KOPT-K1 (cell line): Measurements from ENCODE around the gene PCBP3.
"Not testable (repeated sequence)": the region's sequence is repeated elsewhere in the genome, so short reads cannot be mapped to it uniquely, and the experiment has no call there.

Experiments
- H3K27ac ChIP-seq: fragments of 200-600 bp; sonication (generic); 2 replicates; pipeline ENCODE4 v1.5.1; 2016; ENCODE audit warnings: antibody characterized with exemption, mild to moderate bottlenecking, low read depth, low read length; ENCODE audit not compliant: poor library complexity, severe bottlenecking
- H3K36me3 ChIP-seq: fragments of 200-600 bp; sonication (generic); 2 replicates; pipeline ENCODE4 v1.5.1; 2017; ENCODE audit warnings: antibody characterized with exemption, mild to moderate bottlenecking, low read length, moderate library complexity; ENCODE audit not compliant: insufficient read depth
- H3K9me3 ChIP-seq: fragments of 200-600 bp; sonication (generic); 2 replicates; pipeline ENCODE4 v1.5.1; 2017; ENCODE audit warnings: antibody characterized with exemption, low read length, mild to moderate bottlenecking; ENCODE audit not compliant: insufficient read depth, poor library complexity, severe bottlenecking

PCBP3 gene

DNA sequence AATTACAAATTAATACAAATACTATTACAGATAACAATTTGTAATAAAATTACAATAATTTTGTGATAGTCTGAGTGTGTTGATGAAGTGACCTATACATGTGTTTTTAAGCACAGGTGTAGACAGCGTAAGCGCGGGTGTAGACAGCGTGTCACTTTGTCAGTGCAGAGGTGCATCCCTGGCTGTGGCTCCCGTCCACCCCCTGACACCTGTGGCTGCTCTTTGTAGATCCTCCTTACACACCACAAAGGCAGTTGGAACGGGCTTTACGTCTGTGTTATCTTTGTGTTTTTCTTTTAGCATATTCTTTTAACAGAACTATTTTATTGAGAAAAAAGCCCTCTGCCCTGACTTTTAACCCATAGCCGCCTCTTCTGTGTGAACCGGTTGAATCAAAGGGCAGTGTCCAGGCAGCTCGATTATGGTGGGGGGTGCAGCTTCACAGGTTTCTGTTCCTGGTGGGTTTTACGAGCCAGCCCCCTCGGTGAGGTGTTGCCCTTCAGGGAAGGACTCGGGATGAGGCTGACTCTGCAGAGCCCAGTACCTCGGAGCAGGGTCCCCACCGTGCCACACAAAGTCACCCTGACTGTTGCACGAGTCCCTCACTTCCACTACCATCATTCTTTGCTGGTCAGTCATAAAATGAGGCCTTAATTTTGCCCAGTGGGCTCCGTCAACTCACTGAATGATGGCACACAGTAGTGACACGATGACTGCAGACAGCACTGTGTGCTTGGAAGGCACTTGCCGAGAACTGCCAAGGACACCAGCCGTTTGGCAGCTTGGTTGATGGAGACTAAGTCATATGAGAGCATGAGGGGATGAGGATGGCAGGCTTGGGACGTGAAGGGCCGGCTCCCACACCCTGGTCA is 251.6 kb downstream of the PCBP3 start:
- Histone ChIP-seq H3K36me3 (no peaks in the 10 kb centered on the region), H3K9me3 (no peaks in the 10 kb centered on the region), H3K27ac (no peak overlapping the region)

DNA sequence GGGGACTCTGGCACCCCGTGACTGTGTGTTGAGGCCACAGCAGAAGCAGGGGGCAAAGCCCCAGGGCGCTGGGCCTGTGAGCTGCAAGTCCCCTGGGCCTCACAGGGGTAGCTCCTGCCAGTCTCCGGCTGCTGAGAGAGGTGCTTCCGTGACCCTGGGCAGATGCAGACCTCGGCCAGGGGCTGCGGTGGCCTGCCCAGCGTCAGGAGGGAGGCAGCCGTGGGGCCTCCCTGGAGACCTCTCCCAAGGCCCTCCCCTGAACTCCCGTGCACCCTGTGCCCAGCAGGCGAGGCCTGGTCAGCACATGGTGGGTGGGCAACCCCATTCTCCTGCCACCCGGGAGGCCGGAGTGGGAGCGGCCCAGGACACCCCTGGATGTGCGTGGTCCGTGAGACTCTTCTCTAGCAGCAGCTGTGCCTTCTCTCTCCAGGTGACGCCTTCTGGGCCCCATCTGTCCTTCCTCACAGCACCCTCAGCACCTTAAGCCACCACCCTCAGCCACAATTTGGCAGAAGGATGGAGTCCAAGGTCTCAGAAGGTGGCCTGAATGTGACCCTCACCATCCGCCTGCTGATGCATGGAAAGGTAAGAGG is 252.3 kb downstream of the PCBP3 start:
- no peak overlapping the region for H3K27ac ChIP-seq
- H3K36me3 ChIP-seq: no peaks in the 10 kb centered on the region
- no peaks in the 10 kb centered on the region for H3K9me3 ChIP-seq

DNA sequence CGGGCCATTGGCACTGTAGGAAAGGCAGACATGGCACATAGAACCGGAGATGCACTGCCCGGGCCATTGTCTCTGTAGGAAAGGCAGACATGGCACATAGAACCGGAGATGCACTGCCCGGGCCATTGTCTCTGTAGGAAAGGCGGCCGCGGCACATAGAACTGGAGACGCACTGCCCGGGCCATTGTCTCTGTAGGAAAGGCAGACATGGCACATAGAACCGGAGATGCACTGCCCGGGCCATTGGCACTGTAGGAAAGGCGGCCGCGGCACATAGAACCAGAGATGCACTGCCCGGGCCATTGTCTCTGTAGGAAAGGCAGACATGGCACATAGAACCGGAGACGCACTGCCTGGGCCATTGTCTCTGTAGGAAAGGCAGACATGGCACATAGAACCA is 252.9 kb downstream of the PCBP3 start:
- not testable (repeated sequence) for H3K27ac ChIP-seq, H3K36me3 ChIP-seq, H3K9me3 ChIP-seq

DNA sequence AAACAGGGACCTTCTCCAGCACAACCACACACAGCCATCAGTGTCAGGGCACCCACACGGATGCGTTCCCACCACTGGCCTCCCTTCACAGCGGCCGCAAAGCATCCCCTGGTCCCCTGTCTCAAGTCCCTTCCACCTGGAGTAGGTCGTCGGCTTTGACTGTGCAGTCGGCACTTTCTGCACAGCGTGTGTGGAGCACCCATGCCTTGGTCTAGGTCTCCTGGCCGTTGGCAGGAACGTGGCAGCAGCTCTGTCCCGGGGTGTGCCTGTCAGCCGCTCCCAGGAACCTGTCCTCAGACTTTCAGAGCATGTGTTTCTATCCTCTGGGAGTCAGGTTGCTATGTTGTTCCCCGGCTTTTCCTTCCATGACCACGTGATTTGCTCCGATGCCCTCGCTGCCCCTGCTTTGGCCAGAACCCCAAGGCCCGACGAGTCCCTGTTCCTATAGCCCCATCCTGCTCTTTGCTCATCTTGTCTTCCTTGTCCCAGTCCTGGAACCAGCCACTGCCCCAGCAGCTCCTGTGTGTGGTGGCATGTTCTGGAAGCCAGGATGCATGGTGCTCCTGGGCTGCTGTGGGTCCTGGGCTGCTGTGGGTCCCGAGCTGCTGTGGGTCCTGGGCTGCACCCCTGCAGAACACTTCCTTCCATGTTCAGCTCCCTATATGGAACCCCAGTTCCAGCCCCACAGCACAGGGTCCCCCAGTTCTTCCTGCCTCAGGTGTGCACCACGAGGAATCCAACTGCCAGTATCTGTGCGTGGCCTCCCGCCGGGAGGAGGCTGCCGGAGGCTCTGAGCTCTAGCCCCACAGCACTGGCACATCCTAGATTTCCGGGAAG is 253.9 kb downstream of the PCBP3 start:
- Histone ChIP-seq H3K36me3 (no peaks in the 10 kb centered on the region), H3K9me3 (no peaks in the 10 kb centered on the region), H3K27ac (no peak overlapping the region)

DNA sequence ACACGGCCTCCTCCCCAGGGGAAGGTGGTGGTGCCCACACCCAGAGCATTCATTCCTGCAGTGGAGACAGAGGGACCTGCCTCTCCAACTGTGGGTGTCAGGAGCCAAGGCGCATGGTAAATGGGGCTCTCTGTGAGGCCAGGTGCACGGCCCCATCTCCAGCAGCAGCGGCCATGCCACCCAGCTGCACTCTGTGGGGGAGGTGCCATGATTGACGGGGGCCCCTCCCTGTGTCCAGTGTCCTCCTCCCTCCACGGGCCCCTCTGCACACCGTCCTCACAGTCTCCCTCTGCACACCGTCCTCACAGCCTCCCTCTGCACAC is 254.5 kb downstream of the PCBP3 start:
- no peaks in the 10 kb centered on the region for H3K9me3 ChIP-seq

DNA sequence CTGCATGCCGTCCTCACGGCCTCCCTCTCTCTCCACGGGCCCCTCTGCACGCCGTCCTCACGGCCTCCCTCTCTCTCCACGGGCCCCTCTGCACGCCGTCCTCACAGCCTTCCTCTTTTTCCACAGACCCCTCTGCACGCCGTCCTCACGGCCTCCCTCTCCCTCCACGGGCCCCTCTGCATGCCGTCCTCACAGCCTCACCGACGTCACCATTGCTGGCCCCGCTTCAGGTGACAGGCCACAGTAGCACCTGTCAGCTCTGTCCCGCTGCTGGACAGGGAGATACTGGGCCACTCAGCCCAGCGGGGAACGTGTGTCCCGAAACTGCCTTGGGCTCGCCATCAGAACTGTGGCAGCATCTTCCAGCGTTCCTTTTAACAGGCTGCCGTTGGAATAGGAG is 255.3 kb downstream of the PCBP3 start:
- Histone ChIP-seq H3K27ac (no peak overlapping the region), H3K9me3 (no peaks in the 10 kb centered on the region)

More for the DNA sequence above, 254.5 kb downstream of the PCBP3 start:
- H3K27ac ChIP-seq: no peak overlapping the region
- no peaks in the 10 kb centered on the region for H3K36me3 ChIP-seq

DNA sequence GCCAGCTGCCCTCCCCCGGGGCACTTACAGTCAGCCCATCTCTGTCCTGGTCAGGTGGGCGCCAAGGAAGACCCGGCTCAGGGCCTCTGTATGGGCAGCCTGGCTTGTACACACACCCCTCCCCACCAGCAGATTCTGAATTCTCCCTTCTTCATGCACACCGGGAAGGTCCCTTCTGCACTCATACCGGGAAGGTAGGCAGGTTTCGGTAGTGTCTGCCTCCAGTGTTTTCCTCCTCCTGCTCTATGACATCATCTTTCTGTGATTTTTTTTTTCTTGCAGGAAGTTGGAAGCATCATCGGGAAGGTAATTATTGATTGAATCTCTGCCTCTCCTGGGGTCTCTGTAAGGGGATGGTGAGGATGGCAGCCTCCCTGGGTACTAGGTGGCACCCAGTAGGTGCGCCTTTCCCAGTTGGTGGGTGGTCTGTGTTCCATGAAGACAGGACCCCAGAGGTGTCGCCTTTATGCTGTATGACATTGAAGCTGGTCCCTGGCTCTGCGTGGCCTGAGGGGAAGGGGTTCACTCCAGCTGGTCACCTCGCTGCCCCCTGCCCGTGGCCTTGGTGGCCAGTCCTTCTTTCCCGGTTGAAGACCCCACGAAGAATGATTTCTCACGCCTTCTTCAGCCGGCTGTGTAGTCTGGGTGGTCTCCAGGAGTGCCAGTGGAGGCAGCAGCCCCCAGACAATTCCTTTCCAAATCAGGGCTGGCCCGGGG is 255.9 kb downstream of the PCBP3 start:
- Histone ChIP-seq H3K36me3 (no peaks in the 10 kb centered on the region), H3K9me3 (no peaks in the 10 kb centered on the region), H3K27ac (no peak overlapping the region)

More for the DNA sequence above, 255.3 kb downstream of the PCBP3 start:
- H3K36me3 ChIP-seq: no peaks in the 10 kb centered on the region

DNA sequence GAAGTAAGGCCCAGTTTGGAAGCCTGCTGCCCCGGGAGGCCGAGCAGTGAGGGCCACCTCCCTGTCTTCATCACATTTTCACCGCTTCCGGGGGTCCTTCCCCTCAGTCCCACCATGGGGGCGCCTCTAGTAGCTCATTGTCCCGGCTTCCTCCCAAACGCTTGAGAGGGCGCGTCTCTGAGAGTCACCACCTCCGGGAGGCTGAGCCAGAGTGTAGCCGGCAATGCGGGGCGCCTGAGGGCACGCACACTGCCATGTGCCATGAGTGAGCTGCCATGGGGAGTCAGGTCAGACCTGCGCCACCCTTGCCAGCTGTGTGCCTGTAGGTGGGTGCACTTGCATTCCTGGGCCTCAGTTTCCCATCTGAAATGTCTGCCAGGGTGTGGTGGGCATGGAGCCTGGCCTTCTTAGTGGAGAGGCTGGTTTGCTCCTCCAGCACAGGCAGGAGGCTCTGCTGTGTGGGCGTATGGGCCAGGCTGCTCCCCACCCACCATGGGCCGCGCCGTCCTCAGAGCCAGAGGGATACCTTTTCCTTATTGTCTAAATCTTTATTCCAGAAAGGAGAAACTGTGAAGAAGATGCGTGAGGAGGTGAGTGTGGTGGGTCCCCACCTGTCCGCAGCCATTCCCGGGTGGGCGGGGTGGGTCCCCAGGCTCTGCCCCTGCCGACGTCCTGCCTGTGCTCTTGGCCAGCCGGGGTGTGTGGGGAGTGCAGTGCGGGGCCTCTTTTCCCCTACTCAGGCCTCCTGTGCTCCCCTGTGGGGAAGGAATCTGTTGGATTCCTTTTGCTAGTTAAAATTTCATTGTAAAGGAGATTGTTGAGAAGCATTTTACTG is 256.7 kb downstream of the PCBP3 start:
- no peaks in the 10 kb centered on the region for H3K9me3 ChIP-seq
- H3K27ac ChIP-seq: no peak overlapping the region
- H3K36me3 ChIP-seq: no peaks in the 10 kb centered on the region

DNA sequence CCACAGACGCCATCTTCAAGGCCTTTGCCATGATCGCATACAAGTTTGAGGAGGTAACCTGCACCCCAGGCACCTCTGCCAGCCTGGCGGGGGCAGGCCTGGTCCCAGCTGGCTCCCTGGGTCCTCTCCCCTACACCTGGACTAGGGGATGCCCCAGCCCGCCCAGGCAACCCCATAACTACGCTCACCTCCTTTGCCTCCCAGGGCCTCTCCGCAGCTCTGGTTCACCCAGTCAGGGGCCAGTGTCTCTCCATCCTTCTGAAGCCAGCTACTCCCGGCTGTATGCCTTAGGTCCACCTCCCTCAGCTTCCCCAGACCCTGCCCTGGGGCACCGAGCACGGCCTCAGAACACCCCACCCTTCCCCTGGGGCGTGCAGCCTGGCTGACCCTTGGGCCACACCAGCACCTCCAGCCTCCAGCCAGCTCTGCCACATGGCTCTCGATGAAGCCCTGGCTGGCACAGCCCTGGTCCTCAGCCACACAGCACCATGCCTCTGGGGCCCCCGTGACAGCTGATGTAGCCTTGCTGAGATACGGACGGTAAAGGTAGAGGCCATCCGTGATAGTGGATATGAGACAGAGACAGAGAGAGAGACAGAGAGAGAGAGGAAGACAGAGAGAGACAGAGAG is 257.7 kb downstream of the PCBP3 start:
- no peaks in the 10 kb centered on the region for H3K36me3 ChIP-seq
- no peaks in the 10 kb centered on the region for H3K9me3 ChIP-seq
- no peak overlapping the region for H3K27ac ChIP-seq

DNA sequence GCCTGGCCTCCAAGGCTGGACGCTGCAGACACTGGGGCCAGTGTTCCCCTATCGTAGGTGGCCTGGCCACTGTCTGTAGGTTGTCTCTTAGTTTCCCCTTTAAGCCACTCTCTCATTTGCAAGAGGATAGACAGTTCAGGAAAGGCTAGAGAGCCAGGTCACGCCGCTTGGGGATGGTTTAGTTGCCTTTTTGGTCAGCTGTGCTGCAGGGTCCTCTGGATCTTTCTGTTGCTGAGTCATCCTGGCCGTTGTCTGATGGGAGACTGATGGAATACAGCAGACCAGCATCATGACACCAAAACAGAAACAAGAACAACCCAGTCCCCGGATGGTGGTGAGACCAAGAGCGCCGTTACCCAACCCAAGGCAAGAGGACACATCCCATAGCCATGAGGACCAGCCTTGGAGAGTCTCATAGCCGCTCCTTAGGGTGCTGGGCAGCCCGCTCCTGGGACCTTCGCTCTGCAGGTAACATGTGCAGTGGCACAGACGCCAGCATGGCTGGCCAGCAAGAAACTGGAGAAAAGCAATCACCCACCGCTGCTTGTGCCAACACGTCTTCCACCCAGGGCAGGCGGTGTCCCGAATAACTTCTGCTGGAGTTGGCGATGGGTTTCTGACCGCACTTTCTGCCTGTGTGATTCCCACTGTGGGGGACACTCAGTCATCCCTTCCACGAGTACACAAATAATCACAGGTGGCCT is 258.9 kb downstream of the PCBP3 start:
- H3K36me3 ChIP-seq: no peaks in the 10 kb centered on the region
- no peak overlapping the region for H3K27ac ChIP-seq
- no peaks in the 10 kb centered on the region for H3K9me3 ChIP-seq

DNA sequence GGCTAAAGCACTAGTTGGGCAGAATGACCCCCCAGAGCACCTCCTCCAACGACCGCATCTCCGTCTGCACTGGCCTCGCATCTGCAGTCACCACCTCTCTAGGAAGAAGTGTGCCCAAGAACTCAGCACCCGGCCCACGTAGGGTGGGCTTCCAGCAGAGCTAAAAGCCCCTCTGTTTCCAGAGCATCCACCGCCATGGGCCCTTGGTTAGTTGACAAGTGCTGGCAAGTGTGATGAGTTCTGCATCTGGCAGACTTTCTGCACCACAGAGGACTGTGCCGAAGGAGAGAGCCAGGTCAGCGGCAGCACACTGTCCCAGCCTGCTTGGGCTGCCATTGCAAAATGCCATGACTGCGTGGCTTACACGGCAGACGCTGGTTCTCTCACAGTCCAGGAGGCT is 261.7 kb downstream of the PCBP3 start:
- H3K36me3 ChIP-seq: no peaks in the 10 kb centered on the region
- no peaks in the 10 kb centered on the region for H3K9me3 ChIP-seq
- H3K27ac ChIP-seq: no peak overlapping the region

DNA sequence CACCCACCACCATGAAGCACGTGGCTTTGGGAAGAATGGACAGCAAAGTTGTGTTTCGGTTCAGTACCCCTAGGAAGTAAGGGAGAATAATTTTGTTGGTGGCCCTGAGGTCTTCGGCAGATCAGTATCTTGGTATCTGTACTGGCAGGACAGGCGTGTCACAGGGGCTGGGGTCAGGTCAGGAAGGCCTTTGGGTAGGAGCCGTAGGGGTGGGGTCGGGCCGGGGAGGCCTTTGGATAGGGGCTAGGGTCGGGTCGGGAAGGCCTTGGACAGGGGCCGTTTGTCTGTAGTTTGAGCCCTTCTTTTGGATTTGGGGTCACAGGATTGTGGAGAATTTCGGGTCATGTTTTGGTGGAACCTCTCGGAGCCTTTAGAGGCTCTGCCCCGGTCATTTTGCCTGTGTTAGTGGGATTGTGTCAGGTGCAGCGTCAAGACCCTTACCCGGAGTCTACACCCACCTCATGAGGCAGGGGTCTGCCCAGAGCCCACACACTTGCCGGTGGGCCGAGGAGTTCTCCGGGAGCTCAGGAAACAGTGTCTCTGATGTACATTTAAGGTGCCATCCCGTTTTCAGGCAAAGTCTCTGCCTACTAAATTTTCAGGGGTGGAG is 262.8 kb downstream of the PCBP3 start:
- no peaks in the 10 kb centered on the region for H3K9me3 ChIP-seq
- no peaks in the 10 kb centered on the region for H3K36me3 ChIP-seq
- H3K27ac ChIP-seq: no peak overlapping the region

DNA sequence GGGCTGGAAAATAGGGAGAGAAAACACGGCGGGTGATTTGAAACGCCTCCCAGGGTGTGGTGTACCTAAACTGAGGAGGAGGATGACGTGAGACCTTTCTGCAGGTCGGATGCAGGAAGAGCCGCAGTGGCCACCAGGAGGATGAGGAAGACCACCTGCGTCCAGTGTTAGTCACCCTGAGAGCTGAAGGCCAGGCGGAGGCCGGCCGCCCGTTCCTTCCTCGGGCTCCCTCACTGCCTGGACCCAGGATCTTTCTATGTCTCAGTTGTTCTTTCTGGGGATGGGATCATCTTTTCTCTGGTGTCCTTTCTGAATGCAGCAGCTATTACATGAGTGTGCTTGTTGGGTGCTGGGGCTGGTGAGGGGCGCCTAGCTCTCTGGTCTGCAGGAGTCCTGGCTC is 263.3 kb downstream of the PCBP3 start:
- no peaks in the 10 kb centered on the region for H3K36me3 ChIP-seq
- H3K27ac ChIP-seq: no peak overlapping the region
- no peaks in the 10 kb centered on the region for H3K9me3 ChIP-seq
